Endothelial cell of umbilical vein (primary cell): ENCODE measurements around the gene NT5DC1. TPM values are rescaled to one million over a fixed set of nuclear protein-coding genes. Genes with fewer than 3 reads are reported as not detected.

ENCODE experiments used
- BruUV-seq: library from RNA; stranded (reverse); fragments of 400-500 nt; replicated peaks from 2 replicates; lab custom pipeline; 2021; lab: Mats Ljungman, UMichigan
- CTCF ChIA-PET: fragments of 300-600, 350-600 bp; sonication (Branson Sonifier 250); formaldehyde crosslinking; loops from one replicate; lab custom pipeline; 2021; ENCODE audit warnings: antibody characterized with exemption, inconsistent platforms; lab: Charles Lee
- POLR2A ChIA-PET: fragments of 300-600, 350-600 bp; sonication (Branson Sonifier 250); formaldehyde crosslinking; loops from one replicate; lab custom pipeline; 2021; ENCODE audit warnings: antibody characterized with exemption, inconsistent platforms; lab: Charles Lee
- DNase-seq: peaks from one replicate; pipeline ENCODE4 v3.0.0-alpha.2; 2011; ENCODE audit warnings: low read depth, low spot score
- FAIRE-seq: peaks from 2 replicates; lab custom pipeline; 2011; peaks lifted over from hg19 to GRCh38; lab: Jason Lieb, UNC
- H2AFZ ChIP-seq: 2 replicates; pipeline ENCODE4 v1.6.0; 2012; ENCODE audit warnings: low read depth, low read length, control low read depth, inconsistent platforms
- H3K27ac ChIP-seq: 2 replicates; pipeline ENCODE4 v1.5.1; 2011; ENCODE audit warnings: low read depth, mild to moderate bottlenecking, control low read depth, low read length, moderate library complexity; ENCODE audit not compliant: insufficient read depth
- H3K27me3 ChIP-seq, 2 experiments: 2 replicates each; pipeline versions ENCODE4 v1.6.0 to v1.6.1; 2011; ENCODE audit warnings: low read length in 2 of 2, mixed read lengths in 1 of 2; ENCODE audit not compliant: control insufficient read depth in 2 of 2, insufficient read depth in 2 of 2
- H3K36me3 ChIP-seq, 2 experiments: 2 replicates in 1 of 2; 3 replicates in 1 of 2; pipeline ENCODE4 v1.5.1; 2011; ENCODE audit warnings: low read length in 2 of 2, mild to moderate bottlenecking in 1 of 2, moderate library complexity in 1 of 2; ENCODE audit not compliant: control insufficient read depth in 2 of 2, insufficient read depth in 2 of 2; ENCODE audit errors: extremely low read depth in 1 of 2
- H3K4me1 ChIP-seq: 3 replicates; pipeline ENCODE4 v1.5.1; 2011; ENCODE audit warnings: mild to moderate bottlenecking, low read length; ENCODE audit not compliant: control insufficient read depth, insufficient read depth; ENCODE audit errors: extremely low read depth
- H3K4me2 ChIP-seq: 2 replicates; pipeline ENCODE4 v1.6.1; 2011; ENCODE audit warnings: low read length, control low read depth, mixed read lengths; ENCODE audit not compliant: insufficient read depth
- H3K4me3 ChIP-seq, 3 experiments: fragments of 200-600 bp in 1 of 3; sonication (generic), shearing (Covaris generic) in 1 of 3; replicated peaks in 1 of 3; 2 replicates each; pipeline ENCODE4 v1.5.1; 2011 to 2016; ENCODE audit warnings: control low read depth in 3 of 3, low read length in 3 of 3, mild to moderate bottlenecking in 2 of 3, inconsistent platforms in 1 of 3, low read depth in 1 of 3, moderate library complexity in 1 of 3; ENCODE audit not compliant: insufficient read depth in 1 of 3
- H3K79me2 ChIP-seq: 2 replicates; pipeline ENCODE4 v1.6.0; 2012; ENCODE audit warnings: low read length, inconsistent platforms; ENCODE audit not compliant: control insufficient read depth, insufficient read depth
- H3K9ac ChIP-seq: replicated peaks from 2 replicates; pipeline ENCODE3; 2011; ENCODE audit warnings: low read length, control low read depth; ENCODE audit not compliant: insufficient read depth; ENCODE audit errors: extremely low read depth
- H3K9me1 ChIP-seq: replicated peaks from 3 replicates; pipeline ENCODE4 v1.6.0; 2011; ENCODE audit warnings: mild to moderate bottlenecking, low read length; ENCODE audit not compliant: control insufficient read depth, insufficient read depth; ENCODE audit errors: extremely low read depth
- H3K9me3 ChIP-seq: replicated peaks from 2 replicates; pipeline ENCODE4 v1.5.1; 2012; ENCODE audit warnings: low read length, inconsistent platforms; ENCODE audit not compliant: control insufficient read depth, insufficient read depth
- H4K20me1 ChIP-seq: replicated peaks from 2 replicates; pipeline ENCODE3; 2011; ENCODE audit warnings: mild to moderate bottlenecking, low read length; ENCODE audit not compliant: control insufficient read depth, insufficient read depth; ENCODE audit errors: extremely low read depth
- EZH2 ChIP-seq: IDR thresholded peaks from 2 replicates; pipeline ENCODE4 v1.6.1; 2012; ENCODE audit warnings: borderline replicate concordance, low read depth, mild to moderate bottlenecking, moderate library complexity, low read length, inconsistent platforms; ENCODE audit not compliant: severe bottlenecking
- FOS ChIP-seq: IDR thresholded peaks from 2 replicates; pipeline ENCODE4 v1.6.1; 2011; ENCODE audit warnings: mild to moderate bottlenecking, low read length, moderate library complexity, borderline replicate concordance; ENCODE audit not compliant: insufficient read depth
- GATA2 ChIP-seq: IDR thresholded peaks from 2 replicates; pipeline ENCODE4 v1.7.0; 2011; ENCODE audit warnings: low read depth, mild to moderate bottlenecking, moderate library complexity, mixed read lengths, low read length; ENCODE audit not compliant: insufficient read length, insufficient read depth
- JUN ChIP-seq: IDR thresholded peaks from 2 replicates; pipeline ENCODE4 v1.6.1; 2011; ENCODE audit warnings: borderline replicate concordance, low read depth; ENCODE audit not compliant: insufficient read length, insufficient read depth
- MAX ChIP-seq: IDR thresholded peaks from 2 replicates; pipeline ENCODE4 v1.6.1; 2011; ENCODE audit not compliant: insufficient read depth, insufficient read length
- MYC ChIP-seq: IDR thresholded peaks from one replicate; pipeline ENCODE4 v1.6.1; 2011; ENCODE audit warnings: mild to moderate bottlenecking, low read depth, low read length
- POLR2A ChIP-seq: IDR thresholded peaks from 2 replicates; pipeline ENCODE4 v1.6.1; 2012; ENCODE audit warnings: low read depth, mild to moderate bottlenecking, control low read depth, low read length
- POLR2AphosphoS5 ChIP-seq: IDR thresholded peaks from 2 replicates; pipeline ENCODE4 v1.6.1; 2012; ENCODE audit warnings: low read depth, mild to moderate bottlenecking, control low read depth, low read length, moderate library complexity; ENCODE audit not compliant: insufficient read depth
- dilution Hi-C: fragments of 300-500 bp; cut with MboI; formaldehyde crosslinking; loops from one replicate; pipeline ENCODE4 v1.15.0; 2019; ENCODE audit warnings: low sequenced_read_pairs; ENCODE audit not compliant: extremely low pct_ligation_motif_present
- intact Hi-C: fragments of 100-400 bp; cut with micrococcal nuclease; formaldehyde crosslinking; loops from one replicate; pipeline ENCODE4 v1.10.0; 2022
- polyA plus RNA-seq, 4 experiments: library from polyadenylated mRNA; depleted of rRNA in 3 of 4; stranded (reverse) in 3 of 4; unstranded in 1 of 4; fragments of >200 nt; gene quantifications; 2 replicates each; pipeline versions ENCODE4 v1.2.1 to v1.2.3, GENCODE V29; 2011 to 2012; ENCODE audit warnings: missing spikeins in 1 of 4
- total RNA-seq: library from RNA; stranded (reverse); gene quantifications from 2 replicates; pipeline ENCODE4 v1.2.3, GENCODE V29; 2021
- TF ChIP-seq, protein P1 (sequence below), 2 donors: IDR thresholded peaks; 1 replicate in 1 of 2; 2 replicates in 1 of 2; pipeline ENCODE4 v1.5.1; 2011; ENCODE audit warnings: low read length in 2 of 2, mild to moderate bottlenecking in 2 of 2, moderate library complexity in 2 of 2, control low read depth in 1 of 2, inconsistent platforms in 1 of 2, low read depth in 1 of 2; ENCODE audit not compliant: insufficient read depth in 1 of 2; ENCODE audit errors: extremely low read depth in 1 of 2

NT5DC1 gene
- total and polyA plus RNA-seq, 2 donors (not counting 3 experiments of a cell fraction or from before 2014, with no cell fraction given), result 11.3 to 24.3 TPM

DNA sequence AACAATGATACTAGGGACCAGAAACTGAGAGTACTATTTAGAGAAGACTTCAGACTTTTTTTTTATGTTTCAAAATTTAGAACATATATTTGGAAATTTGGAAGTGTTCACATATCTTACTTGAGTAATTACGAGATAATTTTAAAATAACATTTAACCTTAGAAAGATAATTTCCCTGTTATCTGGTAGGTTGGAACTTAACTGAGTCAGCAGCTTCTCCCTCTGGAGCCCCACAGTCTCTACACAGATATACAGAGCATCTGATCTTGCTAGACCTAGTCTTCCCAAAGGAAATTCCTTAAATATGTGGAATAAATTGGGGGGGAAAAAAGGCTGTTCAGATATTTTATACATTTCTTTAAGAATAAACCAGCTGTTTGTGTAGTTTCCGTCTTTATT, 104.6 kb downstream of the NT5DC1 start:
- DNase-seq (no peak), FAIRE-seq (no peak)
- TF ChIP-seq, protein P1, sequence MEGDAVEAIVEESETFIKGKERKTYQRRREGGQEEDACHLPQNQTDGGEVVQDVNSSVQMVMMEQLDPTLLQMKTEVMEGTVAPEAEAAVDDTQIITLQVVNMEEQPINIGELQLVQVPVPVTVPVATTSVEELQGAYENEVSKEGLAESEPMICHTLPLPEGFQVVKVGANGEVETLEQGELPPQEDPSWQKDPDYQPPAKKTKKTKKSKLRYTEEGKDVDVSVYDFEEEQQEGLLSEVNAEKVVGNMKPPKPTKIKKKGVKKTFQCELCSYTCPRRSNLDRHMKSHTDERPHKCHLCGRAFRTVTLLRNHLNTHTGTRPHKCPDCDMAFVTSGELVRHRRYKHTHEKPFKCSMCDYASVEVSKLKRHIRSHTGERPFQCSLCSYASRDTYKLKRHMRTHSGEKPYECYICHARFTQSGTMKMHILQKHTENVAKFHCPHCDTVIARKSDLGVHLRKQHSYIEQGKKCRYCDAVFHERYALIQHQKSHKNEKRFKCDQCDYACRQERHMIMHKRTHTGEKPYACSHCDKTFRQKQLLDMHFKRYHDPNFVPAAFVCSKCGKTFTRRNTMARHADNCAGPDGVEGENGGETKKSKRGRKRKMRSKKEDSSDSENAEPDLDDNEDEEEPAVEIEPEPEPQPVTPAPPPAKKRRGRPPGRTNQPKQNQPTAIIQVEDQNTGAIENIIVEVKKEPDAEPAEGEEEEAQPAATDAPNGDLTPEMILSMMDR (IDR thresholded peaks at IDR 0.05; ENCODE audit: extremely low read depth in 1 of 2, insufficient read depth in 1 of 2, low read depth in 1 of 2, low read length in 2 of 2), result no peak
- TF ChIP-seq POLR2AphosphoS5 (no peak), MYC (no peak)
- CTCF ChIA-PET, result interaction anchor here (2.0 kb wide), 1 partner anchor 13 kb away, joined by 11 read pairs; no protein-coding TSS in a partner anchor
- H3K9me3 ChIP-seq, result no peaks in the 10 kb centered on the region
- no peaks in the 10 kb centered on the region for H3K79me2 ChIP-seq
- dilution Hi-C loops (no loop called here), intact Hi-C loops (no loop called here)
- H3K27me3 ChIP-seq, result no peaks in the 10 kb centered on the region
- H3K36me3 ChIP-seq, result no peaks in the 10 kb centered on the region
- no peak overlapping the region for H3K4me2 ChIP-seq
- H3K4me3 ChIP-seq, result no peak overlapping the region
- H3K9ac ChIP-seq, result no peak overlapping the region
- H4K20me1 ChIP-seq, result no peaks in the 10 kb centered on the region
- no peak overlapping the region for H2AFZ ChIP-seq
- H3K4me1 ChIP-seq, result no peaks in the 10 kb centered on the region
- no TSS peak for BruUV-seq
- H3K9me1 ChIP-seq, result no peaks in the 10 kb centered on the region
- POLR2A ChIA-PET, result no interaction called here
- H3K27ac ChIP-seq, result no peak overlapping the region

GRCh38 chr6:116206231-116206903, 105.7 kb downstream of the NT5DC1 start:
- Histone ChIP-seq H3K79me2 (no peaks in the 10 kb centered on the region), H3K27ac (no peak overlapping the region), H2AFZ (no peak overlapping the region), H3K4me3 (no peak overlapping the region), H3K9me3 (no peaks in the 10 kb centered on the region), H4K20me1 (no peaks in the 10 kb centered on the region), H3K9ac (no peak overlapping the region), H3K9me1 (no peaks in the 10 kb centered on the region), H3K36me3 (no peaks in the 10 kb centered on the region), H3K27me3 (no peaks in the 10 kb centered on the region), H3K4me2 (no peak overlapping the region), H3K4me1 (no peaks in the 10 kb centered on the region)
- FAIRE-seq (no peak), DNase-seq (no peak)
- intact Hi-C loops, result no loop called here
- dilution Hi-C loops, result no loop called here
- ChIA-PET CTCF (interaction anchor here (1.9 to 2.0 kb wide), 2 partner anchors 12 kb away, joined by 11 read pairs; no protein-coding TSS in a partner anchor), POLR2A (no interaction called here)
- no TSS peak for BruUV-seq
- no peak for TF ChIP-seq MYC
- TF ChIP-seq, protein P1 (IDR thresholded peaks at IDR 0.05; ENCODE audit: extremely low read depth in 1 of 2, insufficient read depth in 1 of 2, low read depth in 1 of 2, low read length in 2 of 2), result no peak
- TF ChIP-seq EZH2, result no peak
- TF ChIP-seq MAX, result no peak
- TF ChIP-seq POLR2AphosphoS5, result no peak
- no peak for TF ChIP-seq JUN
- no peak for TF ChIP-seq GATA2
- no peak for TF ChIP-seq FOS
- no peak for TF ChIP-seq POLR2A
